Fibroblast of gingiva (primary cell): ENCODE measurements around the gene POLR2E.
A peak's percentile ranks its signal among the peaks of the same experiment; 100 is the strongest.
"Not testable (repeated sequence)": the region's sequence is repeated elsewhere in the genome, so short reads cannot be mapped to it uniquely, and the experiment has no call there.

Source experiments
- DNase-seq: peaks from one replicate; pipeline ENCODE4 v3.0.0-alpha.2; 2011; ENCODE audit warnings: low read depth

The POLR2E gene

DNA sequence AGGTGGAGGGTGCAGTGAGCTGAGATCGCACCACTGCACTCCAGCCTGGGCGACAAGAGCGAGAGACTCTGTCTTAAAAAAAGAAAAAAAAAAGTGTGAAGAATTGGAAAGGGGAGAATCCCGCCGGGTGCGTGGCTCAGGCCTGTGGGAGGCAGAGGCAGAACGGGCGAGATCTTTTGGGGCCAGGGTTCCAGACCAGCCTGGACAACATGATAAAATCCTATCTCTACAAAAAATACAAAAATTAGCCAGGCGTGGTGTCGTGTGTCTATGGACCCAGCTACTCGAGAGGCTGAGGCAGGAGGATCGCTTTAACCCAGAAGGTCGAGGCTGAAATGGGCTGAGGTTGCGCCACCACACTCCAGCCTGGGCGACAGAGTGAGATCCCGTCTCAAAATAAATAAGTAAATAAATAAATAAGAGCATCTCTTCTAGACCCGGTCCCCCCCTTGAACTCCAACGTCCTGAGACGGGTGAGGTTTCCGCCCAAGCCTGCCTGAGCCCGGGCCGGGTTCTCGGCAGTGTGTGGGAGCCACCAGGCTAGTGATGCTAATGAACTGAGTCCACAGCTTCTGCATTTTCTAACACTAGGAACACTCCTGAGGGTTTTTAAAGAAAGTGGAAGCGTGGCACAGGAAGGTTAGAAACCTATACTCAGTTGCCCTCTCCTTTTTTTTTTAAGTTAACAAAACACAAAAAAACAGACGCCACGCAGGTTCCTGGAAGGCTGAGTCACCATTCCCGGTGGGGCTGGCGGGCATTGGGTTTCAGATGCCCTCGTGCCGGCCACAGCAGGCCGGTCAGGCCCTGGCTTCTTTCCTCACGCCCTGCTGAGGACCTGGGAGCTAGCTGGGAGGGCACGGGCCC is 30.7 kb upstream of the POLR2E start:
- peak; percentile 90 for DNase-seq

DNA sequence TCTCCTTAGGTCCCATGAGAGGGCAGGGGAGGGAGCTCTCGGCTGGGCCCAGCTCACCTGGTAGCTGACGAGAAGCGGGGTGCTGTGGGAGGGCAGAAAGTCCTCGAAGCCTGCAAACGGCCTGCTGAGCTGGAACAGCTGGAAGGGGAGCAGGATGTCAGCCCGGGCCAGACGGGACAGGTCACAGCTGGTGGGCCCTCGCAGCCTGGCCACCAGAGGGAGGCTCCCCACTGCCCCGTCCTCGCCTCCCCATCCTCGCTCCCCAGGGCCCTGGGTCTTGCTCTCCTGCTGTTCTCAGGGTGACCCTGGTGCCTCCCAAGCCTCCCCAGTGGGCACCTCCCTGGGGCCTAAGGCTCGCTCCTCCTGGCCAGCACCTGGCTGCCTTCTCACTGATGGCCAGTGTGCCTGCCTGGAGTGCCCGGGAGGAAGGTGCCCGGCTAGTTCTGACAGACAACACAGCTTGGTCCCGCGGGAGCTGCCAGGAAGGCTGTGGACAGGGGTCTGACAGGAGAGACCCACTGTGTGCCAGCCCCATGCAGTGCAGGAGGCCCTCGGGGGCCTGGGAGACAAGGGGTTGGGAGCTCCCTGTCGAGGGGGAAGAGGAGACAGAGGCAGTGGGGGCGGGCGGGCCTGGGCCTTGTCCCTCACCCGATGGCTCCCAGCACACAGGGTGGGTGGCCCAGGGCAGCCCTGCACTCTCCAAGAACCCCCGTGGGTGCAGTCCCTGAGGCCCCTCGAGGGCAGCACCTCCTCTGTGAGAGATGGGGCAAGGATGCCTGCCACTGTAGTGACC is 28.9 kb upstream of the POLR2E start:
- no peak for DNase-seq

DNA sequence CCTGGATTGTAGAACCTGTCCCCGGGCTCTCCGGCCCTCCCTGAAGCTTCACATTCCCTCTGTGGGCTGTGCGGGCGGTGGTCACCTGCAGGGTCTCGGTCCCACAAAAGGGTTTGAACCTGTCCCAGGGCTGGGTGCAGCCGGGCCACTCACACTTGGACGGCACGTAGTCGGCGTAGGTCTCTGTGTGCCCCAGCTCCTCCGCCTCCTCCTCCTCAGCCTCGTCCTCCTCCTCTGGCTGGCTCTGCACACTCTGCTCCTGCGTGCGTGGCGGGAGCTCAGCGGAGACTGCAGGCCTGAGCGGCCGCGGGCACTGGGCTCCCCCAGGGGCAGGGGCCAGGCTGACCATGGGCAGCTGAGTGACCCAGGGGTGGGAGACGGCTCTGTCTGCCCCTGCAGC is 28.2 kb upstream of the POLR2E start:
- no peak for DNase-seq

DNA sequence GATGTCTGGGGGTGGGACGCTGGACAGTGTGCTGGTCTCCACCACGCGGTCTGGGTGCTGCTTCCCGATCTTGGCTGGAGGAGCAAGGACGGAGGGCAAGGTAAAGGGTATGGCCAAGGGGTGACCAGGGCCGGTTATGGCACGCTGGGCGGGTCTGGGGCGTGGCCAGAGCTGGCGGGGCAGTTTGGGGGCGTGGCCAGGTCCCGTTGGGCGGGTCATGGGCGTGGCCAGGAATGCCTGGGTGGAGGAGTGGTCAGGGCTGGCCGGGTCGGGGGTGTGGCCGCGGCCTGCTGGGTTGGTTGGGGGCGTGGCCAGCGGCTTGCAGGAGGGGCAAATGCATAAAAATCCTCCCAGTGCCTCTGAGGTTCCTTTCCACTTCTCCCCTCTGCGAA is 27.8 kb upstream of the POLR2E start:
- DNase-seq = peak; percentile 81

DNA sequence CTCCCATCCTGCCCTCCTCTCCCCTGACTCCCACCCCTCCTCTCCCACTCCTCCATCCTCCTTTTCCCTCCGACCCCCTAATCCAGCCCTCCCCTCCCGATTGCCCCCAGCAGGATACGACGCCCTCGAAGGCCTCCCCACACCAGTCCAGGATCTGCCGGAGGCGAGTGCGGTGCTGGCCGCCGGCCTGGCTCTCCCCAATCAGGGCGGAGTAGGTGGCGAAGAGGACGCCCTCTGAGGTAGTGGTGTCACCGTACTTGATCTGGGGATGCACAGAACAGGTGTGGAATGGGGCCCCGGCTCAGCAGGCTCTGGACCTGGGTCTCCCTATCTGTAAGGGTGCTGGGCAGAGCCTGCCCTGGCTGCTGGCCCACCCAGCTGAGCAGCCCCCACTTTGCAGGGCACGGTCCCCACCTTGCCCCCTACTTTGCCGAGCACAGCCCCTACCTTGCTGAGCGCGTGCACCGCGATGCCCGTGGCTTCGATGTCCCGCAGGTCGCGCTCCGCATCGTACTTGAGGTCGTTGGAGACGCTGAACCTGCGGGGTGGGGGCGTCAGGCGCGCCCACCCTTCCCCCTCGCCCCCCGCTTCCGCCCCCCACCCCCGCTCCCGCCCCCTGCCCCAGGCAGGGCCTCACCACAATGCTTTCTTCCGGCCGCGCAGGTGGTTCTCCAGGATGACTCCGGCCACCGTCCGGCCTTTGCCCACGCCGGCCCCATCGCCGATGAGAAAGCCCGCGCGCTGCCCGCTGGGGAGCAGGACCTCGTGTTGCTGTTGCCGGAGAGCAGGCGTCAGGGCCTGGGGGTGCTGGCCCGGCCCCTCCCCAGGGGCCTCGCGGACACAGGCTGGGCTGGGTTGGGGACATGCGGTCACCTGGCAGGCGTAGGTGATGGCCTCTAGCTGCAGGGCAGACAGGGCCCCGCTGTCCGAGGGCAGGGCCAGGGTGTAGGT is 27.1 kb upstream of the POLR2E start:
- no peak for DNase-seq

DNA sequence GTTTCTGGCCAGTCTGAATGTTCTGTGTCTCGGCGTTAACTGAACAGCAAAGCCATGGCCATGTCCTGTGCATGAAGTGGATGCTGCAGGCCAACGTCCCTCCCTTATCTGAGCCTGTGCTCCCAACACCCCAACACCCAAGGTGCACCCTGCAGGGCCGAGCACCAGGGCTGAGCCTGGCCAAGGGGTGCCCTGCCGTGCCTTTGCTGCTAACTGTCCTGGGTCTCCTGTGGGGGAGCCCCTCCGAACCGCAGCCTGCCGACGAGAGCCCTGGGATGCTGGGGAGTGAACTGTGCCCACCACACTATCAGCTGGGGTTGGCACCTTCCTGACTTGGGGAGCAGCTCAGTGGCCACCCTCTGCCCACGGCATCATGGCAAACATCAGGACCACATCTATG is 26.2 kb upstream of the POLR2E start:
- no peak for DNase-seq

DNA sequence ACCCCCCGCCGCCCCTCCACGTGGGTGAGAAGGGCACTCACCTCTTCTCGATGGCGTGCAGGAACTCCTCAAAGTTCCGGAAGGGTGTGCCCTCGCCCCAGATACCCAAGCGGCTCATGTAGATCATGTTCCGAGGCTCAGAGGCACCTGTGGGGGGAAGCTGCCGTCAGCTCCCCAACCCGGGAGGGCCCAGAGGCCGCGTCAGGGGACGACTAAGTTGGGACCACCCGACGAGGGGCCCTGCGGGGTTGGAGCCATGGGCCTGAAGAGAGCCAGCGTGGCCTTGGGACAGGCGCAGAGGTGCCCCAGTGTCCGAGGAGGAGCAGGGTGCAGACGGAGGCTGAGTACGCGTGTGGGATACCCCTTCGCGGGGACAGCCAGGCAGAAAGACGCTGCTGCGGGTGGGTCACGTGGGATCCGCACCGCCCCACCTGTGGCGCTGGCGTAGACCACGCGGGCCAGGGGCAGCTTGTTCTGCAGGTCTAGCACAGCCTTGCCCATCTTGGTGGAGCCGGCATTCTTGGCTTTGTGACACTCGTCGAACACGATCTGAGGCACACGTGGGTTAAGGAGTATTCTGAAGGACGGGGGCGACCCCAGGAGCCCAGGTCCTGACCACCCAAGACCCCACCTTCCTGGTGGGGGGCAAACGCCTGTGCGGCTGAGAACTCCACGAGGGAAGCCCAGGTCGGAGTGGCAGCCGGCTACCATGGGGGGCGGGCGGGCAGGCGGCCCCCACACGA is 24.5 kb upstream of the POLR2E start:
- DNase-seq = no peak

DNA sequence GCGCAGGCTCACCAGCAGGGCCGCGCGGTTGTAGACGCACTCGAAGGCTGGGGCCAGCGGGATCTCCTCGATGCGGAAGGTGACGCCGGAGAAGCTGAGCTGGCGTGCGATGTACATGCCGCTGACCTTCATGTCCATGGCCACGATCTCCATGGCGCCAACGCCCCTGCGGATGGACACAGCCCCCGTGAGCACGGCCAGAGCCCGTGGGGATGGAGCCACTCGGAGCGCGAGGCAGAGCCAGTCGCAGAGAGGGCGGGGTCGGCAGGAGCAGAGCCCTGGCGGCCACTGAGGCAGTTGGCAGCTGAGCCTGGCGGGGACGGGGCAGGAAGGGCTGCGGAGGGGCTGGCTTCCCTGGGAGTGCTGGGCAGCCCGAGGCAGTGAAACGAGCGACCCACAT is 23.8 kb upstream of the POLR2E start:
- no peak for DNase-seq

DNA sequence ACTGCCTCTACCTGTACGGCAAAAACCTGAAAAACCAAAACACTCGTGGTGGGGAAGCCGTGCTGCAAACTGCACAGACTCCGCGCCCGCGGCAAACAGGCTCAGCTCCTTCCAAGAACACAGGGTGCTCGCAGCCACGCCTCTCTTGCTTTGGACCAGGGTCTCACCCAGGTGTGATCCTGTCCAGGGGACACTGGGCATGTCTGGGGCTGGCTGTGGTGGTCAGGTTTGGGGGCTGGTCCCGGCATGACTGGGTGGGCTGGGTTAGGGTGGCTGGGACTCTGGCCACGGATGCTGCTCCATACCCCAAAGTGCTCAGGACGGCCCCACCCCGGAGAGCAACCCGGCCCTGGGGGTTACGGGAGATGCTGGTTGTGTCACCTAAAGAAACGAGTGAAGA is 22.5 kb upstream of the POLR2E start:
- no peak for DNase-seq

DNA sequence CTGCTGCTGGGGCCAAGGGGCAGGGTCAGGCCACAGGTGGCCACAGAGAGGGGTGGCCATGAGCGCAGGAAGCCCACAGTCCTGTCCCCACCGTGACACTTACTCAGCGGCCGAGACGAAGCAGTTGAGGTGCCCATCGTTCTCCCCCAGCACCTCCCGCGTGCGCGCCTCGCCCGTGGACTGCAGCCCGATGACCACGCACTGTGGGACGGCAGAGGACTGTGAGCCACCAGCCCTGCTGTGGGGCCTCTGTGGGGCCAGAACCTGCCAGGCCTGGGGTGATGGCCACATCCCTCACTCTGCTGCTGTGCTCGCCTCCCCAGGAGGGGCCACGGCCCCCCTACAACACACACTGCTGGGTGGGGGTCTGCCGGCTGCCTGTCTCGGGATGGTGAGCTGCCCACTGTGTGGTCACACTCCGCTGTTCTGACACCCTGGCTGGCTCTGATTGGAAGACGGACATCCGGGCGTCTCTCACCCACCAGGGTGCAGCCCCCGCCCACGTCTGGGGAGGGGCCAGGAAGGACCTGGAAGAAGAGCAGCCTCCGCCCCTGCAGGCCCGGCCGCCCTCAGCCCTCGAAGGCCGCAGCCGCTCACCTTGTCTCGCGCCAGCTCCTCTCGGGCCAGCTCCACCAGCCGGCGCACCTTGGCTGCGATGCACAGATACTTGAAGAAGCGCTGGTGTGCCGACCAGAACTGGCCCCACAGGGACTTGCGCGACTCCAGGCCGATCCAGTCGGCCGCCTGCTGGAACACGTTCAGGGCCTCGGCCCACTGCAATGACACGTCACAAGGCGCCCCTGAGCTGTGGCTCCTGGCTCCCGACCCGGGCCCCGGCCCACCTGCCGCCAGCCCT is 21.8 kb upstream of the POLR2E start:
- no peak for DNase-seq

DNA sequence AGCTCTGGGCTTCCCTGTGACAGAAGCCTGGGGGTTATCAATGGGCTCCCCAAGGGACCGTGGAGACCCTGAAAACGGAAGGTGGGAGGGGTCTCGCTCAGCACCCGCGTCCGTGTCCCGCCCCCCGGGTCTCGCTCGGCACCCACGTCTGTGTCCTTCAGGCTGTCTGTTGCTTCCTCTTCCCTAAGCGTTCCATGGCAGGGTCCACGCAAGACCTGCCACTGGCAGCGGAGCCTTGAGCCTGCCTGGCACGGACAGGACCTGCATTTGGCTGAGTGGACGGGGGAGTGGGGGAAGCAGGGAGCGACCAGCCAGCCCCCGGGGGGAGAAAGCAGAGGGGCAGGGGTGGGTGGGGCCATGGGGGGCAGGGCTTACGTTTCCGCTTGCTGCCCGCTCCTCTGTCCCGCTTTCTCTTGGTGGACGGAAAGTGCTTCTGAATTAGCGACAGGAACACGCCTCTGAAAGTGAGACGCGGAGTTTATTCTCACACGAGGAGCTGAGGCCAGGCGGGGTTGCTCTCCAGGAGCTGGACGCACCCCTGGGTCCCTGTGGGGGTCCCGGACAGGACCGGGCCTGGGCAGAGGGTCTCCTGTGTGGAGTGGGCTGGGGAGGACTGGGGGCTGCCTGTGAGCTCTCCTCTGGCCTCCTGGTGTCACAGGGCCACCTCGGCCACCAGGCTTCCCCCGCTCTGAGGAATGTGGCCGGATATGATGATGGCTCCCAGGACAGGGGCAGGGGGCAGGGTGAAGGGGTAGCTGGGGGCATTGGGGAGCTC is 20.7 kb upstream of the POLR2E start:
- no peak for DNase-seq

DNA sequence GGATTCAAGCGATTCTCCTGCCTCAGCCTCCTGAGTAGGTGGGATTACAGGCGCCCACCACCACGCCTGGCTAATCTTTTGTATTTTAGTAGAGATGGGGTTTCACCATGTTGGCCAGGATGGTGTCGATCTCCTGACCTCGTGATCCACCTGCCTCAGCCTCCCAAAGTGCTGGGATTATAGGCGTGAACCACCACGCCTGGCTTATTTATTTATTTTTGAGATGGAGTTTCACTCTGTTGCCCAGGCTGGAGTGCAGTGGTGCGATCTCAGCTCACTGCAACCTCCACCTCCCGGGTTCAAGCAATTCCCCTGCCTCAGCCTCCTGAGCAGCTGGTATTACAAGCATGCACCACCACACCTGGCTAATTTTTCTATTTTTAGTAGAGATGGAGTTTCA is 19.6 kb upstream of the POLR2E start:
- DNase-seq = not testable (repeated sequence)

DNA sequence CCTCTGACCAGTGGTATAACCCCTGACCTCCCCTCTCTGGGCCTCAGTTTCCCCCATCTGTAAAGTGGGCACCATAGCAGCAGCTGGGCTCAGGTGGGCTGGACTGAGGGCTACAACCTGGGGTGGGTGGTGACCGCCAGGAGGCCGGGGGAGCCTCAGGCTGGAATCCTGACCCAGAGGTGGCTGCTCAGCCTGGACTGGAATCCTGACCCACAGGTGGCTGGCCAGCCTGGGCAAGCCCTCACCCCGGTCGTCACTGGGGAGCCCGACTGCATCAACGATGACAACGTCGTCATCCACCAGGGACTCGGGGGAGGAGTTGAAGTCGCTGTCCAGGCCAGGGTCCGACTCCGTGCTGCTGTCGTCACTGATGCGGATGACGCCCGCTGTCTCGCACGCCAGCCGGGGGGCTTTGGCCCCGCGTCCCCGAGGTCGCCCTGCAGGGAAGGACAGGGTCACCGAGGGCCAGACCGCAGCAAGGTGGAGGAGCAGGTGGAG is 18.9 kb upstream of the POLR2E start:
- DNase-seq = no peak

DNA sequence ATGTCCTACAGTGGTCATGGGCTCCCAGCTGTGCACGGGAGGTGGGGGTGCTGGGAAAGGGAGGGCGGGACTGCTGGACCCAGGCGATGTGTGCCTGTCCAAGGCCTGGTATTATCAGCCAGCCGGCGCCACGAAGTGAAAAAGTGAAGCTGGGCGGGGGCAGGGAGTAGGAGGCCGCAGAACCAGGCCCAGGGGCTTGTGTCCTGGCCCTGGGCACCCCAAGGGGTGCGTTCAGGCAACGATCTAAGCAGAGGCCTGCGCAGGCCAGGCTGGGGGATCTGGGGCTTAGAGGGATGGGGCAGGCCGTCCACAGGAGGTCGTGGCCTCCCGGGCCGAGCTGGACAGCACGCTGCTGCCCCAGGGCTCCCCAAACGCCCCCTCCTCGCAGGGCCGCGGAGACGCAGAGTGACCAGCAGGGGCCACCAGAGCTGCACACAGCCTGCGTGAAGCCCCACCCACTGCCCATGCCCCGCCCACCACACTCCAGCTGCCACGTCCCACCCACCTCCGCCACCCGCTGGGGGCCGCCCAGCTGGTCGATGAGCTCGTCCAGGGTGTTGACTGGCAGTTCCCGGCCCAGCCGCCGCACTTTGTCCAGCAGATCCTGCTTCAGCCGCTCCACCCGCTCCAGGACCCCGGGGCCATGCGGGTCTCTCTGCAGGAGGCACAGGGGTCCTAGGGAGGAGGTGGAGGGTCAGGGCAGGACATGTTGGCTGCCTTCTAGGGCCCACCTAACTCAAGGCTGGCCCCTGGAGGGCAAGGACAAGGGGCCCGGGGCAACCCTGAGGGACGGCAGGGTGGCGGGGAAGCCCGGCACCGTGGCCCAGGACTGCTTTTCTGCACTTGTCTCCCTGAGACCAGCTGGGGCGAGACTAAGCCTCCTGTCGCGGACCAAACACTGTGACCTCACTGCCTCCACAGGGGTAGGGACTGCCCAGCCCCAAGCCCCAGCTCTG is 18.1 kb upstream of the POLR2E start:
- DNase-seq = peak; percentile 95

DNA sequence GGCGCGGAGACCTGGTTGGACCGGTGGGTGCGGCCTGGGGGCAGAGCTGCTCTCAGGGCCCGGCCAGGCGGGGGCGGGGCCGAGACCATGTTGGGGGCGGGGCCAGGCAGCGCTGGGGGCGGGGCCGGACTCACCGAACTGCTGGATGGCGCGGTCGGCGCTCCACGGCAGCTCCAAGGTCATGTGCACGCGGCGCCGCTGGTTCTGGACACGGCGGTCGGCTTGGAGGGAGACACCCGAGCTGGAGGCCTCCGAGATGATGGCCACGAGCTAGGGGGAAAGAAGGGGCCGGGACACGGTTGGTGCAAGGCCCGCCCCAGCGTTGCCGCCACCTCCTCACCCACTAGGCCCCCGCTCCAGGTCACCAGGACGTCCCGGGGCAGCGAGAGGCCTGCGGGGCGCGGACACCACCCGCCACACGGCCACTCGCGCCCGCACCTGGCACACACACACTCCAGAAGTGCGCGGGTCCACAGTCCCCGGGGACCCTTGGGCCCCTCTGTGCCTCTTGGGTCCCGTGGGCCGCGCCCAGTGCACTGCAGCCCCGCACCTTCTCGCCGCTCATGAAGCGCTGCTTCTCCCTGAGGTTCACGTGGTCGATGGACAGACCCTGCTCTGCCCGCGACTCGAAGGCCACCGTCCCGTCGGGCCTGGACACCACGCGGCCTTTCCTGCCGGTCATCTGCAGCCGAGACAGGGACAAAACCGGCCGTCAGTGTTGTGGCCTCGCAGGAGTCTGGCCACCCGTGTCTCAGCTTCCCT is 17.3 kb upstream of the POLR2E start:
- no peak for DNase-seq

DNA sequence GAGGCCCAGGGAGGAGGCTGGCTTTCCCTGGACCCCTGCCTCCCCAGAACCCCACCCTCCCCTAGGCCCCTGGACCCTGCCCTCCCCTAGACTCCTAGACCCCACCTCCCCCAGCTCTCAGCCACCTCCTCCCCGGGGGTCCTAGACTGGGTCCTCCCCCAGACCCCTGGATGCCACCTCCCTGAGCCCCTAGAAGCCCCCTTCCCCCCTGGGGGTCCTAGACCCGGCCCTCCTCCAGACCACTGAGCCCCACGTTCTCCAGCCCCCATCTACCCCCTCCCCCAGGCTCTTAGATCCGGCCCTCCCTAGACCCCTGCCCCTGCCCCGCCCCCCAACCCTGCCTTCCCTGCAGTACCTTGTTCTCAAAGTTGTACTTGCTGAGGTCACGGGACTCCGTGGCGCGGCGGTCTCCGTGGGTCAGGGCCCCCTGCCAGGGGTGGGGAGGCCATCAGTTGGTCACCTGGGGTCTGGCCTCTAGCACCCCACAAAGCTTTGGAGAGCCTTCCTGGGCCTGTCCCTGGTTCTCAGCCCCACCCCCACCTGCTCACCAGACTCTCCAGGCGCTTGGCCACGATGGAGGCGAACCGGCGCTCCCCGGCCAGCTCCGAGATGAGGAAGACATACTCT is 16.6 kb upstream of the POLR2E start:
- no peak for DNase-seq
